WTC11 (cell line): ENCODE measurements around the gene DCLRE1C. TPM values are rescaled to one million over a fixed set of nuclear protein-coding genes. Genes with fewer than 3 reads are reported as not detected.

ENCODE experiments used
- ATAC-seq: fragments of 200-7000 bp; cut with Tn5 transposase; 2 replicates; pipeline ENCODE4 v1.10.0; 2021; ENCODE audit warnings: mild to moderate bottlenecking, moderate library complexity
- CTCF ChIA-PET: fragments of 300-600 bp; sonication (Branson Sonifier 250); formaldehyde crosslinking; loops from one replicate; lab custom pipeline; 2021; ENCODE audit warnings: antibody characterized with exemption; lab: Charles Lee
- POLR2A ChIA-PET: fragments of 350-600 bp; sonication (Branson Sonifier 250); formaldehyde crosslinking; loops from one replicate; lab custom pipeline; 2021; ENCODE audit warnings: antibody characterized with exemption; lab: Charles Lee
- DNase-seq: peaks from one replicate; pipeline ENCODE4 v3.0.0; 2021; ENCODE audit warnings: low spot score
- H3K27ac Mint-ChIP-seq: 2 replicates; pipeline ENCODE4 v1.8.0; 2021; ENCODE audit warnings: mixed read lengths
- H3K27me3 Mint-ChIP-seq: 2 replicates; pipeline ENCODE4 v1.8.0; 2021; ENCODE audit warnings: low read depth, mild to moderate bottlenecking, moderate library complexity, mixed read lengths
- H3K36me3 Mint-ChIP-seq: 2 replicates; pipeline ENCODE4 v1.8.0; 2021; ENCODE audit warnings: mixed read lengths
- H3K4me1 Mint-ChIP-seq: 2 replicates; pipeline ENCODE4 v1.8.0; 2022; ENCODE audit warnings: mixed read lengths
- H3K4me3 Mint-ChIP-seq: 2 replicates; pipeline ENCODE4 v1.8.0; 2021; ENCODE audit warnings: mild to moderate bottlenecking, moderate library complexity, mixed read lengths
- H3K9me3 Mint-ChIP-seq: 2 replicates; pipeline ENCODE4 v1.8.0; 2021; ENCODE audit warnings: mixed read lengths
- CREM ChIP-seq: sonication (generic); formaldehyde crosslinking; IDR thresholded peaks from 2 replicates; pipeline ENCODE4 v1.8.1; 2022; ENCODE audit warnings: mild to moderate bottlenecking, missing genetic modification reagents, moderate library complexity
- EMX1 ChIP-seq: fragments of 250-450 bp; sonication (Bioruptor Pico); IDR thresholded peaks from 2 replicates; pipeline ENCODE4 v1.8.0; 2021; ENCODE audit warnings: mild to moderate bottlenecking
- ESRRA ChIP-seq: sonication (generic); formaldehyde crosslinking; IDR thresholded peaks from 2 replicates; pipeline ENCODE4 v1.8.1; 2022; ENCODE audit warnings: mild to moderate bottlenecking, missing genetic modification reagents, borderline replicate concordance
- FOXJ3 ChIP-seq: sonication (generic); formaldehyde crosslinking; IDR thresholded peaks from 2 replicates; pipeline ENCODE4 v1.9.0; 2021; ENCODE audit warnings: missing genetic modification reagents, mild to moderate bottlenecking, borderline replicate concordance
- FOXK1 ChIP-seq: sonication (generic); formaldehyde crosslinking; IDR thresholded peaks from 2 replicates; pipeline ENCODE4 v1.8.0; 2022; ENCODE audit warnings: mild to moderate bottlenecking, moderate library complexity, missing genetic modification reagents
- FOXP1 ChIP-seq: sonication (generic); formaldehyde crosslinking; IDR thresholded peaks from 2 replicates; pipeline ENCODE4 v1.8.0; 2022; ENCODE audit warnings: missing genetic modification reagents, mild to moderate bottlenecking, moderate library complexity, borderline replicate concordance
- GTF2I ChIP-seq: fragments of 250-450 bp; sonication (Bioruptor Pico); conservative IDR thresholded peaks from 2 replicates; pipeline ENCODE4 v1.4.0; 2021; ENCODE audit warnings: mild to moderate bottlenecking
- SMAD4 ChIP-seq: sonication (generic); formaldehyde crosslinking; IDR thresholded peaks from 2 replicates; pipeline ENCODE4 v1.8.0; 2022; ENCODE audit warnings: mild to moderate bottlenecking, missing genetic modification reagents
- SOX15 ChIP-seq: fragments of 250-450 bp; sonication (Bioruptor Pico); IDR thresholded peaks from 2 replicates; pipeline ENCODE4 v1.9.0; 2021; ENCODE audit warnings: mild to moderate bottlenecking
- SP1 ChIP-seq: sonication (generic); formaldehyde crosslinking; conservative IDR thresholded peaks from 2 replicates; pipeline ENCODE4 v1.8.1; 2022; ENCODE audit warnings: missing genetic modification reagents
- ZBTB21 ChIP-seq: sonication (generic); formaldehyde crosslinking; IDR thresholded peaks from 2 replicates; pipeline ENCODE4 v1.8.1; 2023; ENCODE audit warnings: mild to moderate bottlenecking, missing genetic modification reagents, borderline replicate concordance
- ZNF138 ChIP-seq: sonication (generic); formaldehyde crosslinking; conservative IDR thresholded peaks from 2 replicates; pipeline ENCODE4 v1.8.1; 2022; ENCODE audit warnings: mild to moderate bottlenecking, moderate library complexity, missing genetic modification reagents
- ZNF219 ChIP-seq: sonication (generic); formaldehyde crosslinking; IDR thresholded peaks from 2 replicates; pipeline ENCODE4 v1.8.0; 2023; ENCODE audit warnings: missing genetic modification reagents, mild to moderate bottlenecking, borderline replicate concordance
- ZNF263 ChIP-seq: sonication (generic); formaldehyde crosslinking; IDR thresholded peaks from 2 replicates; pipeline ENCODE4 v1.8.1; 2022; ENCODE audit warnings: low read depth, mild to moderate bottlenecking, moderate library complexity, missing genetic modification reagents
- ZNF416 ChIP-seq: fragments of 250-450 bp; sonication (Bioruptor Pico); IDR thresholded peaks from 2 replicates; pipeline ENCODE4 v1.9.0; 2021; ENCODE audit warnings: mild to moderate bottlenecking, inconsistent platforms
- total RNA-seq: library from RNA; stranded (reverse); gene quantifications from 3 replicates; pipeline ENCODE4 v1.2.3, GENCODE V29; 2021
- TF ChIP-seq, protein P1 (sequence below): fragments of 250-450 bp; sonication (Bioruptor Pico); IDR thresholded peaks from 2 replicates; pipeline ENCODE4 v1.9.0; 2021; ENCODE audit warnings: moderate library complexity, mild to moderate bottlenecking, inconsistent platforms, borderline replicate concordance
- TF ChIP-seq, protein P2 (sequence below): fragments of 250-450 bp; sonication (Bioruptor Pico); conservative IDR thresholded peaks from 2 replicates; pipeline ENCODE4 v1.9.0; 2021; ENCODE audit warnings: mild to moderate bottlenecking
- TF ChIP-seq, protein P3 (sequence below): fragments of 200-600 bp; IDR thresholded peaks from 2 replicates; pipeline ENCODE4 v1.8.0; 2022; ENCODE audit warnings: antibody characterized with exemption
- TF ChIP-seq, protein P4 (sequence below): sonication (generic); formaldehyde crosslinking; IDR thresholded peaks from 2 replicates; pipeline ENCODE4 v1.8.0; 2022; ENCODE audit warnings: mild to moderate bottlenecking, missing genetic modification reagents
- TF ChIP-seq, protein P5 (sequence below): sonication (generic); formaldehyde crosslinking; IDR thresholded peaks from 2 replicates; pipeline ENCODE4 v1.8.1; 2023; ENCODE audit warnings: mild to moderate bottlenecking, missing genetic modification reagents, moderate library complexity
- TF ChIP-seq, protein P6 (sequence below): fragments of 250-450 bp; sonication (Bioruptor Pico); IDR thresholded peaks from 2 replicates; pipeline ENCODE4 v1.9.0; 2021; ENCODE audit warnings: mild to moderate bottlenecking
- TF ChIP-seq, protein P7 (sequence below): sonication (generic); formaldehyde crosslinking; IDR thresholded peaks from 2 replicates; pipeline ENCODE4 v1.8.0; 2022; ENCODE audit warnings: mild to moderate bottlenecking, missing genetic modification reagents
- TF ChIP-seq, protein P8 (sequence below): sonication (generic); formaldehyde crosslinking; IDR thresholded peaks from 2 replicates; pipeline ENCODE4 v1.8.1; 2022; ENCODE audit warnings: mild to moderate bottlenecking, moderate library complexity, missing genetic modification reagents

DCLRE1C gene
- total RNA-seq, 1 experiment from 2014 or later, result 4.3 TPM

DNA sequence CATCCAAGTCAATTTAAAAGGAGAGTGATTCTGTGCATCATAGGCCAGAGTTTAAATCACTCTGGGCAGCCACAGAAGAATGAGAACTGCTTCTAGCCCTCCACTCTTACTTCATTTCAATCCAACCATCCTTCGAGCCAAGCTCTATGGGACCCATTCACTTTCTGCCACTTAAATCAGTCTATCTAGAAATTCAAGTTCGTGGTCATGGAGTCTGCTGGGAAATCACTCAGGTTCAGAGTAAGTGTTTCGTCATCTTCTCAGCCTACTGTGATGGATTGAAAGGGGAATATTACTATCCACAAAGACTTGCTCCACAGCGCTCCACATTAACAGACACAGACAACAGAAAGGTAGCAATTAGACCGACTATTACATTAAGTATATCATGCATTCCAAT lies 4.6 kb downstream of the DCLRE1C start:
- H3K4me3 Mint-ChIP-seq, result no peak overlapping the region
- POLR2A ChIA-PET, result interaction anchor here (1.0 kb wide), 1 partner anchor 71 kb away, joined by 3 read pairs; the partner anchor contains the start of gene SUV39H2

DNA sequence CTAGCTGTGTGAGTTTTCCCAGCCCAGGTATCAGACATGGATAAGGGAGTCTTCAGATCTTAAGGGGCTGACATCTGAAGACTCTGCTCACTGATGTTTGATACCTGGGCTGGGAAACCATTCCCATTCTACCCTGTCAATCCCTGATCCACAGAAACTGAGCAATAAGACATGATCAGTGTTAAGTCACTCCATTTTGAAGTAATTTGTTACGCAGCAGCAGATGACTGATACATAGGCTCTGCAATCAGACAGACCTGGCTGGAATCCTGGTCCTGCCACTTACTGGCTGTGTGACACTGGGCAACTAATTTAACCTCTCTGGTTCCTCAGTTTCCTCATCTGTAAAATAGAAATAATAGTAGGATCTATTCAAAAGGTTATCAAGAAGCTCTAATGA lies 6.6 kb downstream of the DCLRE1C start:
- ChIA-PET CTCF (no interaction called here), POLR2A (no interaction called here)
- Mint-ChIP-seq H3K9me3 (no peaks in the 10 kb centered on the region), H3K27me3 (peaks cover 9% of the 10 kb centered on the region), H3K4me1 (peaks cover 6% of the 10 kb centered on the region), H3K36me3 (peaks cover 19% of the 10 kb centered on the region), H3K4me3 (no peak overlapping the region), H3K27ac (no peak overlapping the region)
- DNase-seq, result no peak
- ATAC-seq, result no peak
- TF ChIP-seq SMAD4 (no peak), GTF2I (CRISPR knock-in tag) (no peak), ZNF219 (CRISPR knock-in tag) (no peak), FOXP1 (CRISPR knock-in tag) (no peak), FOXK1 (CRISPR knock-in tag) (no peak)
- TF ChIP-seq, protein P1, sequence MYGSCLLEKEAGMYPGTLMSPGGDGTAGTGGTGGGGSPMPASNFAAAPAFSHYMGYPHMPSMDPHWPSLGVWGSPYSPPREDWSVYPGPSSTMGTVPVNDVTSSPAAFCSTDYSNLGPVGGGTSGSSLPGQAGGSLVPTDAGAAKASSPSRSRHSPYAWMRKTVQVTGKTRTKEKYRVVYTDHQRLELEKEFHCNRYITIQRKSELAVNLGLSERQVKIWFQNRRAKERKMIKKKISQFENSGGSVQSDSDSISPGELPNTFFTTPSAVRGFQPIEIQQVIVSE (CRISPR knock-in tag), result no peak
- TF ChIP-seq, protein P2, sequence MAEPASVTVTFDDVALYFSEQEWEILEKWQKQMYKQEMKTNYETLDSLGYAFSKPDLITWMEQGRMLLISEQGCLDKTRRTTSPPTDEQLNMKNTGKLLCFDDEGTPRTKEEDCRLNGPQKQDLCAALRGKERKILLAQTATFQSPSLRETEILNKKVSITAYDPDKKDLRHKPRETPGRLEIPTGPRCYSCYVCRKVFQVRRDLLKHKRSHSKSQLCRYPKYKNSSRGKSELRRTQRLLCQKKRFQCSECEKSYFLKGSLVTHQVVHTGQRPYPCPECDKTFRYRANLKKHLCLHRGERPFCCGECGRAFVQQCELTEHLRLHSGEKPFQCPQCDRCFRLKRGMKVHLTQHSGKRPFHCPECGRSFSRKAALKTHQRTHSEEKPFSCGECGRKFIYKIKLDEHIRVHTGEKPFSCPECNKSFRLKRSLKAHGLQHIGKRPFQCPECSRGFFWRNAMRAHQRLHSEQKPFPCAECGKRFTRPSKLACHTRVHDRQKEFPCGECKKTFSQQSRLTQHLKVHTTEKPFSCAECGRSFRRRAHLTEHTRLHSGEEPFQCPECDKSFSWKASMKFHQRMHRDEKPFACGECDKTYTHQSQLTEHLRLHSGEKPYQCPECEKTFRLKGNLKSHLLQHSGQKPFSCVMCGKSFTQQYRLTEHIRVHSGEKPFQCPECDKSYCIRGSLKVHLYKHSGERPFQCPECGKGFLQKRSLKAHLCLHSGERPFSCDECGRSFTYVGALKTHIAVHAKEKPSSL, result no peak
- TF ChIP-seq, protein P3, sequence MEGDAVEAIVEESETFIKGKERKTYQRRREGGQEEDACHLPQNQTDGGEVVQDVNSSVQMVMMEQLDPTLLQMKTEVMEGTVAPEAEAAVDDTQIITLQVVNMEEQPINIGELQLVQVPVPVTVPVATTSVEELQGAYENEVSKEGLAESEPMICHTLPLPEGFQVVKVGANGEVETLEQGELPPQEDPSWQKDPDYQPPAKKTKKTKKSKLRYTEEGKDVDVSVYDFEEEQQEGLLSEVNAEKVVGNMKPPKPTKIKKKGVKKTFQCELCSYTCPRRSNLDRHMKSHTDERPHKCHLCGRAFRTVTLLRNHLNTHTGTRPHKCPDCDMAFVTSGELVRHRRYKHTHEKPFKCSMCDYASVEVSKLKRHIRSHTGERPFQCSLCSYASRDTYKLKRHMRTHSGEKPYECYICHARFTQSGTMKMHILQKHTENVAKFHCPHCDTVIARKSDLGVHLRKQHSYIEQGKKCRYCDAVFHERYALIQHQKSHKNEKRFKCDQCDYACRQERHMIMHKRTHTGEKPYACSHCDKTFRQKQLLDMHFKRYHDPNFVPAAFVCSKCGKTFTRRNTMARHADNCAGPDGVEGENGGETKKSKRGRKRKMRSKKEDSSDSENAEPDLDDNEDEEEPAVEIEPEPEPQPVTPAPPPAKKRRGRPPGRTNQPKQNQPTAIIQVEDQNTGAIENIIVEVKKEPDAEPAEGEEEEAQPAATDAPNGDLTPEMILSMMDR, result no peak

More for the DNA sequence above, 4.6 kb downstream of the DCLRE1C start:
- peaks cover 16% of the 10 kb centered on the region for H3K36me3 Mint-ChIP-seq
- H3K4me1 Mint-ChIP-seq, result peaks cover 18% of the 10 kb centered on the region
- CTCF ChIA-PET, result no interaction called here
- H3K27me3 Mint-ChIP-seq, result peaks cover 21% of the 10 kb centered on the region
- DNase-seq (no peak), ATAC-seq (no peak)
- no peaks in the 10 kb centered on the region for H3K9me3 Mint-ChIP-seq
- no peak overlapping the region for H3K27ac Mint-ChIP-seq
- TF ChIP-seq, protein P4, sequence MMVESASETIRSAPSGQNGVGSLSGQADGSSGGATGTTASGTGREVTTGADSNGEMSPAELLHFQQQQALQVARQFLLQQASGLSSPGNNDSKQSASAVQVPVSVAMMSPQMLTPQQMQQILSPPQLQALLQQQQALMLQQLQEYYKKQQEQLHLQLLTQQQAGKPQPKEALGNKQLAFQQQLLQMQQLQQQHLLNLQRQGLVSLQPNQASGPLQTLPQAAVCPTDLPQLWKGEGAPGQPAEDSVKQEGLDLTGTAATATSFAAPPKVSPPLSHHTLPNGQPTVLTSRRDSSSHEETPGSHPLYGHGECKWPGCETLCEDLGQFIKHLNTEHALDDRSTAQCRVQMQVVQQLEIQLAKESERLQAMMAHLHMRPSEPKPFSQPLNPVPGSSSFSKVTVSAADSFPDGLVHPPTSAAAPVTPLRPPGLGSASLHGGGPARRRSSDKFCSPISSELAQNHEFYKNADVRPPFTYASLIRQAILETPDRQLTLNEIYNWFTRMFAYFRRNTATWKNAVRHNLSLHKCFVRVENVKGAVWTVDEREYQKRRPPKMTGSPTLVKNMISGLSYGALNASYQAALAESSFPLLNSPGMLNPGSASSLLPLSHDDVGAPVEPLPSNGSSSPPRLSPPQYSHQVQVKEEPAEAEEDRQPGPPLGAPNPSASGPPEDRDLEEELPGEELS (CRISPR knock-in tag), result no peak
- no peak for TF ChIP-seq ESRRA
- no peak for TF ChIP-seq CREM (CRISPR knock-in tag)
- TF ChIP-seq, protein P2, result no peak
- TF ChIP-seq, protein P5, sequence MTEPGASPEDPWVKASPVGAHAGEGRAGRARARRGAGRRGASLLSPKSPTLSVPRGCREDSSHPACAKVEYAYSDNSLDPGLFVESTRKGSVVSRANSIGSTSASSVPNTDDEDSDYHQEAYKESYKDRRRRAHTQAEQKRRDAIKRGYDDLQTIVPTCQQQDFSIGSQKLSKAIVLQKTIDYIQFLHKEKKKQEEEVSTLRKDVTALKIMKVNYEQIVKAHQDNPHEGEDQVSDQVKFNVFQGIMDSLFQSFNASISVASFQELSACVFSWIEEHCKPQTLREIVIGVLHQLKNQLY, result no peak
- no peak for TF ChIP-seq SP1
- TF ChIP-seq, protein P6, sequence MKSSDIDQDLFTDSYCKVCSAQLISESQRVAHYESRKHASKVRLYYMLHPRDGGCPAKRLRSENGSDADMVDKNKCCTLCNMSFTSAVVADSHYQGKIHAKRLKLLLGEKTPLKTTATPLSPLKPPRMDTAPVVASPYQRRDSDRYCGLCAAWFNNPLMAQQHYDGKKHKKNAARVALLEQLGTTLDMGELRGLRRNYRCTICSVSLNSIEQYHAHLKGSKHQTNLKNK (CRISPR knock-in tag), result no peak
- no peak for TF ChIP-seq FOXJ3 (CRISPR knock-in tag)
- no peak for TF ChIP-seq SOX15 (CRISPR knock-in tag)
- TF ChIP-seq ZNF416 (CRISPR knock-in tag), result no peak
- no peak for TF ChIP-seq ZNF138 (CRISPR knock-in tag)
- no peak for TF ChIP-seq ZBTB21 (CRISPR knock-in tag)
- no peak for TF ChIP-seq EMX1
- TF ChIP-seq, protein P7, sequence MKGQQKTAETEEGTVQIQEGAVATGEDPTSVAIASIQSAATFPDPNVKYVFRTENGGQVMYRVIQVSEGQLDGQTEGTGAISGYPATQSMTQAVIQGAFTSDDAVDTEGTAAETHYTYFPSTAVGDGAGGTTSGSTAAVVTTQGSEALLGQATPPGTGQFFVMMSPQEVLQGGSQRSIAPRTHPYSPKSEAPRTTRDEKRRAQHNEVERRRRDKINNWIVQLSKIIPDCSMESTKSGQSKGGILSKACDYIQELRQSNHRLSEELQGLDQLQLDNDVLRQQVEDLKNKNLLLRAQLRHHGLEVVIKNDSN (CRISPR knock-in tag), result no peak
- TF ChIP-seq, protein P8, sequence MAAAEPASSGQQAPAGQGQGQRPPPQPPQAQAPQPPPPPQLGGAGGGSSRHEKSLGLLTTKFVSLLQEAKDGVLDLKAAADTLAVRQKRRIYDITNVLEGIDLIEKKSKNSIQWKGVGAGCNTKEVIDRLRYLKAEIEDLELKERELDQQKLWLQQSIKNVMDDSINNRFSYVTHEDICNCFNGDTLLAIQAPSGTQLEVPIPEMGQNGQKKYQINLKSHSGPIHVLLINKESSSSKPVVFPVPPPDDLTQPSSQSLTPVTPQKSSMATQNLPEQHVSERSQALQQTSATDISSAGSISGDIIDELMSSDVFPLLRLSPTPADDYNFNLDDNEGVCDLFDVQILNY (CRISPR knock-in tag), result no peak
- no peak for TF ChIP-seq ZNF263 (CRISPR knock-in tag)
- TF ChIP-seq SMAD4, result no peak
- TF ChIP-seq ZNF219 (CRISPR knock-in tag), result no peak
